Uterus (tissue), 4 donors: Measurements from ENCODE around the gene PLOD3. TPM values are rescaled to one million over a fixed set of nuclear protein-coding genes. Genes with fewer than 3 reads are reported as not detected.

Experiments
- DNase-seq, 2 donors: peaks; one replicate each; pipeline ENCODE4 v3.0.0-alpha.2; 2019 to 2020
- H3K27ac ChIP-seq, 2 donors: fragments of 200-600 bp; sonication (generic); 1 replicate in 1 of 2; 2 replicates in 1 of 2; pipeline ENCODE4 v1.5.1; 2016 to 2018
- H3K27me3 ChIP-seq, 2 donors: fragments of 200-600 bp; sonication (generic); one replicate each; pipeline ENCODE4 v1.5.1; 2018 to 2019; ENCODE audit warnings: control low read depth in 1 of 2
- H3K36me3 ChIP-seq, 2 donors: fragments of 200-600 bp; sonication (generic); one replicate each; pipeline ENCODE4 v1.5.1; 2019; ENCODE audit warnings: control low read depth in 1 of 2
- H3K4me1 ChIP-seq, 2 donors: fragments of 200-600 bp; sonication (generic); one replicate each; pipeline ENCODE4 v1.5.1; 2018 to 2019; ENCODE audit warnings: control low read depth in 1 of 2
- H3K4me3 ChIP-seq, 2 donors: fragments of 200-600 bp; sonication (generic); 1 replicate in 1 of 2; 2 replicates in 1 of 2; pipeline ENCODE4 v1.5.1; 2018 to 2019; ENCODE audit warnings: mild to moderate bottlenecking in 1 of 2
- H3K9me3 ChIP-seq, 2 donors: fragments of 200-600 bp; sonication (generic); one replicate each; pipeline ENCODE4 v1.5.1; 2019; ENCODE audit warnings: control low read depth in 1 of 2
- POLR2A ChIP-seq, 2 donors: fragments of 450-650 bp; IDR thresholded peaks; one replicate each; pipeline ENCODE4 v1.6.1; 2016; ENCODE audit warnings: antibody characterized with exemption in 2 of 2, mild to moderate bottlenecking in 1 of 2, moderate library complexity in 1 of 2
- intact Hi-C: fragments of 100-400 bp; cut with DNase I; formaldehyde crosslinking; loops from one replicate; pipeline ENCODE4 v1.15.1; 2023; ENCODE audit warnings: low total_unique reads
- microRNA-seq: library from miRNA; unstranded; fragments of <30 nt; microRNA quantifications from one replicate; pipeline ENCODE4, GENCODE V29; 2016; ENCODE audit warnings: borderline microRNAs expressed, borderline replicate concordance
- small RNA-seq: library from RNA; depleted of rRNA; stranded (forward); fragments of <200 nt; gene quantifications from one replicate; pipeline ENCODE3, GENCODE V24; 2016
- total RNA-seq, 4 donors: library from RNA; depleted of rRNA in 3 of 4; stranded (reverse); fragments of >200 nt in 3 of 4; gene quantifications; one replicate each; pipeline versions ENCODE4 v1.1.0 to v1.2.4, GENCODE V29; 2014 to 2023
- TF ChIP-seq, protein P1 (sequence below), 4 experiments: fragments of 200-600 bp in 2 of 4; fragments of 450-650 bp in 2 of 4; sonication (generic) in 2 of 4; IDR thresholded peaks; one replicate each; pipeline ENCODE4 v1.5.1; 2016 to 2019; ENCODE audit warnings: antibody characterized with exemption in 4 of 4, mild to moderate bottlenecking in 2 of 4, moderate library complexity in 1 of 4
- donor health status: DM: yes; HTN: yes; CAD: no.

Gene PLOD3
- total RNA-seq, 4 donors from 2014 or later: 29.2 to 75.4 (median 34.1) TPM

DNA sequence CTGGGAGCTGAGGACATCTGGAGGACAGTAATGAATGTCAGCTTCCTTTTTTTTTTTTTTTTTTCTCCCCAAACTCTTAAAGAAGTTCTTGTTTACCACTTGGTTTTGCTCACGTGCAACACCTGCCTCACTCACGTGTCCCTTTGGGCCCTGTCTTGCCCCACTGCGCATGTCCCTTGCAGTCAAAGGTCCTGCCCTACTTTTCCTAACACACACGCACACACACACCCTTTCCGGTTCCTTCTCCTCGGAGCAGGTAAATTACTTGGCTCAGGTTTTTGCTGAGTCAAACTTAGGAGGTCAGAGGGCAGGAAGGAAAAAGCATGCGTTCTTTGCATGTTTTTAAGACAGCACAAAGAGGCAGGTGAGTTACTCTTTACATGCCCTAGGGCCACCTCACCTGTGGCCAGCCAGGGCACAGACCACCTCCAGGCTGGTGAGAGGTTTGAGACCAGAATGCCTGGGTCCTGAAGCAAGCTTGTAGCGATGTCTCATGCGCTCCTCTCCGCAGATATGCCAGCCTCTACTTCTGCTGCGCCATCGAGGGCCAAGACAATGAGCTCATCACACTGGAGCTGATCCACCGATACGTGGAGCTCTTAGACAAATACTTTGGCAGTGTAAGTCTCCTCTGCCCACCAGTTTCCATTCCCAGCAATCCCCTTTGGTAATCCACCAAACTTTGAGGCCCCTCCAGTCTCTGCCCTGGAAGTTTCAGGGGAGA is 60.4 kb downstream of the PLOD3 start:
- peaks cover 5 to 9% of the 10 kb centered on the region in 2 donors for H3K4me1 ChIP-seq
- no peak for DNase-seq
- peaks cover 0 to under 1% of the 10 kb centered on the region in 2 donors for H3K27me3 ChIP-seq
- H3K27ac ChIP-seq: no peak overlapping the region
- intact Hi-C loops: no loop called here
- H3K9me3 ChIP-seq: no peaks in the 10 kb centered on the region
- H3K4me3 ChIP-seq: no peak overlapping the region
- H3K36me3 ChIP-seq: no peaks in the 10 kb centered on the region
- TF ChIP-seq, protein P1, sequence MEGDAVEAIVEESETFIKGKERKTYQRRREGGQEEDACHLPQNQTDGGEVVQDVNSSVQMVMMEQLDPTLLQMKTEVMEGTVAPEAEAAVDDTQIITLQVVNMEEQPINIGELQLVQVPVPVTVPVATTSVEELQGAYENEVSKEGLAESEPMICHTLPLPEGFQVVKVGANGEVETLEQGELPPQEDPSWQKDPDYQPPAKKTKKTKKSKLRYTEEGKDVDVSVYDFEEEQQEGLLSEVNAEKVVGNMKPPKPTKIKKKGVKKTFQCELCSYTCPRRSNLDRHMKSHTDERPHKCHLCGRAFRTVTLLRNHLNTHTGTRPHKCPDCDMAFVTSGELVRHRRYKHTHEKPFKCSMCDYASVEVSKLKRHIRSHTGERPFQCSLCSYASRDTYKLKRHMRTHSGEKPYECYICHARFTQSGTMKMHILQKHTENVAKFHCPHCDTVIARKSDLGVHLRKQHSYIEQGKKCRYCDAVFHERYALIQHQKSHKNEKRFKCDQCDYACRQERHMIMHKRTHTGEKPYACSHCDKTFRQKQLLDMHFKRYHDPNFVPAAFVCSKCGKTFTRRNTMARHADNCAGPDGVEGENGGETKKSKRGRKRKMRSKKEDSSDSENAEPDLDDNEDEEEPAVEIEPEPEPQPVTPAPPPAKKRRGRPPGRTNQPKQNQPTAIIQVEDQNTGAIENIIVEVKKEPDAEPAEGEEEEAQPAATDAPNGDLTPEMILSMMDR (IDR thresholded peaks at IDR 0.05): no peak
- no peak for TF ChIP-seq POLR2A (IDR thresholded peaks at IDR 0.05)

DNA sequence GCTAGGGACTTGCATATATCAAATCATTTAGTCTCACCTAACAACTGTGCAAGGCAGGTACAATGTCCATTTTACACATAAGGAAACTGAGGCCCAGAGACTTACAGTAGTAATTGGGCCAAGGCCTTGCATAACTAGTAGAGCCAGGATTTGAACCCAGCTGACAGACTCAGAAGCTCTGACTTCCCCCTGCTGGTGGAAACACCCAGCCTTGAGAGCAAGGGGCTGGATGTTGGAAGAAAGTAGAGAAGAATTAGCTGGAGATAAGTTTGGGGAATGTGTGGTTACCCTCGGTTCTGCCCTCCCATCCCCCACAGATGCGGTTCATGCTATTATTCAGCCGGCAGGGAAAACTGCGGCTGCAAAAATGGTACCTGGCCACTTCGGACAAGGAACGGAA is 61.1 kb downstream of the PLOD3 start:
- no peak for TF ChIP-seq POLR2A (IDR thresholded peaks at IDR 0.05)
- Histone ChIP-seq H3K27me3 (no peaks in the 10 kb centered on the region), H3K27ac (no peak overlapping the region), H3K4me3 (no peak overlapping the region), H3K9me3 (no peaks in the 10 kb centered on the region), H3K36me3 (no peaks in the 10 kb centered on the region), H3K4me1 (peaks cover 5 to 9% of the 10 kb centered on the region in 2 donors)
- intact Hi-C loops: no loop called here
- no peak for DNase-seq

Small RNA genes lying within 50 kb of the gene (microRNA-seq; reads per million reads assigned to microRNA genes)
- gene MIR4653: not detected

Small RNA genes lying within 50 kb of the gene (small RNA-seq; reads per million reads assigned to genes)
- gene MIR4653: not detected

Other genes starting within 250 kb of the PLOD3 start
- gene MUC12, start 248.0 kb downstream of the PLOD3 start, total RNA-seq: 10 to 100 TPM in 1 of 4 donors, under 1 TPM in 2, not detected in 1; 0.03 to 14.9 (median 0.29) TPM
- under 1 TPM in 1 of 4 donors, not detected in 3; under 0.01 TPM for gene MUC17, start 197.5 kb downstream of the PLOD3 start, total RNA-seq
- gene TRIM56, start 132.1 kb downstream of the PLOD3 start, total RNA-seq: 10 to 100 TPM in 3 of 4 donors, 1 to 10 TPM in 1; 9.7 to 73.0 (median 26.3) TPM
- 10 to 100 TPM in 1 of 4 donors, 1 to 10 TPM in 2, under 1 TPM in 1; 0.51 to 10.6 (median 5.5) TPM for gene SERPINE1, start 90.5 kb downstream of the PLOD3 start, total RNA-seq
- 10 to 100 TPM in 3 of 4 donors, 1 to 10 TPM in 1; 9.2 to 59.6 (median 30.2) TPM for gene AP1S1, start 63.1 kb downstream of the PLOD3 start, total RNA-seq
- under 1 TPM in 1 of 4 donors, not detected in 3; 0.14 TPM for gene VGF, start 52.0 kb downstream of the PLOD3 start, total RNA-seq
- gene NAT16, start 37.3 kb downstream of the PLOD3 start, total RNA-seq: not detected
- not detected for gene MOGAT3, start 16.5 kb downstream of the PLOD3 start, total RNA-seq
- gene ZNHIT1, start 584 bp upstream of the PLOD3 start, total RNA-seq: 10 to 100 TPM; 40.7 to 53.3 (median 52.0) TPM
- gene CLDN15, start 20.2 kb upstream of the PLOD3 start, total RNA-seq: 10 to 100 TPM in 2 of 4 donors, 1 to 10 TPM in 2; 5.6 to 49.4 (median 16.7) TPM
- gene FIS1, start 27.5 kb upstream of the PLOD3 start, total RNA-seq: 100 to 1,000 TPM; 129 to 251 (median 233) TPM
- gene IFT22, start 104.2 kb upstream of the PLOD3 start, total RNA-seq: 10 to 100 TPM in 3 of 4 donors, 1 to 10 TPM in 1; 7.1 to 43.5 (median 27.6) TPM
- gene COL26A1, start 145.3 kb upstream of the PLOD3 start, total RNA-seq: 10 to 100 TPM in 1 of 4 donors, under 1 TPM in 1, not detected in 2; 0.30 to 11.8 TPM